ENCODE data around the gene HLA-DOA. TPM values are rescaled to one million over a fixed set of nuclear protein-coding genes. Genes with fewer than 3 reads are reported as not detected.
A peak's percentile ranks its signal among the peaks of the same experiment; 100 is the strongest.

Gene HLA-DOA
- total and polyA plus RNA-seq, 7 donors, result 1.5 to 42.0 (median 2.4) TPM

DNA sequence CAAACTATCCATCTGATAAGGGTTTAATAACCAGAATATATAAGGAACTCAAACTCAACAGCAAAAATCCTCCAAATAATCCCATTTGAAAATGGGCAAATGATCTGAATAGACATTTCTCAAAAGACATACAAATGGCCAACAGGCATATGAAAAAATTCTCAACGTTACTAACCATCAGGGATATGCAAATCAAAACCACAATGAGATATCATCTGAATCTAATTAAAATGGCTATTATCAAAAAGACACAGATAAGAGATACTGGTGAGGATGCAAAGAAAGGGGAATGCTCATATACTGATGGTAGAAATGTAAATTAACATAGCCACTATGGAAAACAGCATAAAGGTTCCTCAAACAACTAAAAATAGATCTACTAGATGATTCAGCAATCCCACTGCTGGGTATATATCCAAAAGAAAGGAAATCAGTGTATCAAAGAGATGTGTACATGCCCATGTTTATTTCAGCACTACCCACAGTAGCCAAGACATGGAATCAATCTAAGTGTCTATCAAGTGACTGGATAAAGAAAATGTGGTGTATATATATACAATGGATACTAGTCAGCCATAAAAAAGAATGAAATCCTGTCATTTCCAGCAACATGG lies 47.1 kb downstream of the HLA-DOA start:
- Histone ChIP-seq H3K27ac (no peak overlapping the region), H3K36me3 (no peaks in the 10 kb centered on the region), H3K27me3 (no peaks in the 10 kb centered on the region), H3K9me3 (no peaks in the 10 kb centered on the region), H3K4me3 (no peak overlapping the region), H3K4me1 (peaks cover 0 to 23% (median 14%) of the 10 kb centered on the region in 4 donors)
- TF ChIP-seq POLR2AphosphoS5 (IDR thresholded peaks at IDR 0.05) (no peak), POLR2A (IDR thresholded peaks at IDR 0.05) (no peak), EP300 (IDR thresholded peaks at IDR 0.05) (no peak)
- TF ChIP-seq, protein P1, sequence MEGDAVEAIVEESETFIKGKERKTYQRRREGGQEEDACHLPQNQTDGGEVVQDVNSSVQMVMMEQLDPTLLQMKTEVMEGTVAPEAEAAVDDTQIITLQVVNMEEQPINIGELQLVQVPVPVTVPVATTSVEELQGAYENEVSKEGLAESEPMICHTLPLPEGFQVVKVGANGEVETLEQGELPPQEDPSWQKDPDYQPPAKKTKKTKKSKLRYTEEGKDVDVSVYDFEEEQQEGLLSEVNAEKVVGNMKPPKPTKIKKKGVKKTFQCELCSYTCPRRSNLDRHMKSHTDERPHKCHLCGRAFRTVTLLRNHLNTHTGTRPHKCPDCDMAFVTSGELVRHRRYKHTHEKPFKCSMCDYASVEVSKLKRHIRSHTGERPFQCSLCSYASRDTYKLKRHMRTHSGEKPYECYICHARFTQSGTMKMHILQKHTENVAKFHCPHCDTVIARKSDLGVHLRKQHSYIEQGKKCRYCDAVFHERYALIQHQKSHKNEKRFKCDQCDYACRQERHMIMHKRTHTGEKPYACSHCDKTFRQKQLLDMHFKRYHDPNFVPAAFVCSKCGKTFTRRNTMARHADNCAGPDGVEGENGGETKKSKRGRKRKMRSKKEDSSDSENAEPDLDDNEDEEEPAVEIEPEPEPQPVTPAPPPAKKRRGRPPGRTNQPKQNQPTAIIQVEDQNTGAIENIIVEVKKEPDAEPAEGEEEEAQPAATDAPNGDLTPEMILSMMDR (IDR thresholded peaks at IDR 0.05), result no peak
- DNase-seq, result no peak
- intact Hi-C loops (cut with DNase I), result no loop called here
- WGBS, 2 donors, result 55 to 82% methylated on average over 1 of the region's 1 CpG

DNA sequence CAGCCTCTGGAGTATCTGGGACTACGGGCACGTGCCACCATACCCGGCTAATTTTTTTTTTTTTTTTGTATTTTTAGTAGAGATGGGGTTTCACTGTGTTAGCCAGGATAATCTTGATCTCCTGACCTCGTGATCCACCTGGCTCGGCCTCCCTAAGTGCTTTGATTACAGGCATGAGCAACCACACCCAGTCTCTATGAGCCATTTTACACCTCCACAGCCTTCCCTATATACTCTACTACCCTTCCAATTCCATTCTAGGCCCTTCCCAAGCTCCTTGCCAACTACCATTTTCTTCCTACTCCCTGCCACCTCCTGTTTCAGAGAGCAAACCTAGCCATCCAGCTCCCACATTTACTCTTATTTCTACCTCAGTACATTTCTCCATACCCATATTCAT lies 48.8 kb downstream of the HLA-DOA start:
- no peak overlapping the region for H3K27ac ChIP-seq
- intact Hi-C loops (cut with DNase I), result no loop called here
- peaks cover 0 to 6% (median 0%) of the 10 kb centered on the region in 4 donors for H3K4me1 ChIP-seq
- no peaks in the 10 kb centered on the region for H3K27me3 ChIP-seq
- TF ChIP-seq EP300 (IDR thresholded peaks at IDR 0.05) (no peak), POLR2A (IDR thresholded peaks at IDR 0.05) (no peak), POLR2AphosphoS5 (IDR thresholded peaks at IDR 0.05) (no peak)
- TF ChIP-seq, protein P1 (IDR thresholded peaks at IDR 0.05), result no peak
- WGBS, 2 donors, result 55 to 90% methylated on average over 5 of the region's 5 CpGs
- DNase-seq, result no peak
- H3K4me3 ChIP-seq, result no peak overlapping the region
- no peaks in the 10 kb centered on the region for H3K9me3 ChIP-seq
- H3K36me3 ChIP-seq, result no peaks in the 10 kb centered on the region

DNA sequence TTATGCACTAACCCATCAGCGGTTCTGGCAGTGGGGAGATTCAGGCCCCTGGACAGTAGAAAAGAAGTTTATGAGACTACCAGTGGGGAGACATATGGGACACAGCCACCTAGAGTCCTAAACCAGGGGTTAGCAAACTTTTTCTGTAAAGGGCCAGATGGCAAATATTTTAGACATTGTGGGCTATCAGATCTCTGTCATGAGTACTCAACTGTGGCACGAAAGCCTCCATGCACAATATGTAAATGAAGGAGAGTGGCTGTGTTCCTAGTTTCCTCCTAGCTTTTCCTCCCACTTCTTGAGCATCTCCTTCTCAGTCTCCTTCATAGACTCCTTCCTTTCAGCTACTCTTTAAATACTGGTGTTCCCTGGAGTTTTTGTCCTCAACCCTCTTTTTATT lies 53.2 kb downstream of the HLA-DOA start:
- no peak for DNase-seq
- no peaks in the 10 kb centered on the region for H3K27me3 ChIP-seq
- no peaks in the 10 kb centered on the region for H3K9me3 ChIP-seq
- TF ChIP-seq, protein P1 (IDR thresholded peaks at IDR 0.05), result no peak
- TF ChIP-seq POLR2AphosphoS5 (IDR thresholded peaks at IDR 0.05), result no peak
- TF ChIP-seq POLR2A (IDR thresholded peaks at IDR 0.05), result no peak
- no peak for TF ChIP-seq EP300 (IDR thresholded peaks at IDR 0.05)
- WGBS, 2 donors, result 76 to 87% methylated on average over 2 of the region's 2 CpGs
- peaks cover 0 to 12% (median 4%) of the 10 kb centered on the region in 4 donors for H3K4me1 ChIP-seq
- no peaks in the 10 kb centered on the region for H3K36me3 ChIP-seq
- intact Hi-C loops (cut with DNase I), result no loop called here
- H3K4me3 ChIP-seq, result no peak overlapping the region
- H3K27ac ChIP-seq, result no peak overlapping the region

DNA sequence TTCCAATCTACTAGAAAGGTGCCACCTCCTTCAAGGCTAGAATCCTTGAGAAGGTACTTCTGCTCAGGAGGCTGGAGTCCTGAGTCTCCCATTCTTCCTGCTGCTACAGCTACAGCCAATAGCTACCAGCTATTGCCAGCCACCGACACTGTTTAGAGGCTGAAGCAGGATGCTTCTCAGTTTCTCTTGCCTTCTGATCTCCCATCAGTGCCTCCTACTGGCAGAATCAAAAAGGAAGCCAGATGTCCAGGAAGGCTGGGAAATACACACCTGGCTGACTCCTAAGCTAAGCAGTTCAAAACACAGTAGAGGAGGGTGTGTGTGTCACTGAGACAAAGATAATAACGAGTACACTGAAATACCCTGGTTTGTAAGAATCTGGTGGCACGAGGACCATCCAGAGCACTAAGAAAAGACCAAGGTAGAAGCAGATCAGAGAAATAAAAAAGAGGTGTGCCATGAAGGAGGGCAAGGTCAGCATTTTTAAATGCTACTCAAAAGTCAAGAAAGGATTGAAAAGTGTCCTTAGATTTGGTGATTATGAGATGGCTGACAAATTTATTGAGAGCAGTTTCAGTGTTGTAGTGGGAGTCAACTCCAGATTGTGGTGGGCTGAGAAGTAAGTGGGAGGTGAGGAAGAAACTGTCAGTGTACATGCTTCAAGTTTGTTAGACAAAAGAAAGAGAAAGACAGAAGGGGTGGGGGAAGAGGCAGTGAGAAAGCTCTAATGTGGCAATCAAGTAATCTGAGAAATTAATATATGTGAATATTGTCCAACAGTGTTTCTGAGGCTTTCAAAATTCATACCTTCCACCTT lies 54.2 kb downstream of the HLA-DOA start:
- Histone ChIP-seq H3K4me3 (no peak overlapping the region), H3K27ac (no peak overlapping the region), H3K9me3 (no peaks in the 10 kb centered on the region), H3K4me1 (peaks cover 0 to 12% (median 4%) of the 10 kb centered on the region in 4 donors), H3K27me3 (no peaks in the 10 kb centered on the region), H3K36me3 (no peaks in the 10 kb centered on the region)
- intact Hi-C loops (cut with DNase I), result no loop called here
- DNase-seq, result no peak
- WGBS, 2 donors, result 12 to 30% methylated on average over 3 of the region's 3 CpGs
- TF ChIP-seq, protein P1 (IDR thresholded peaks at IDR 0.05), result peak in 1 of 4 experiments; percentile 13
- no peak for TF ChIP-seq POLR2A (IDR thresholded peaks at IDR 0.05)
